ENCODE measurements around the gene TP53RK.

TP53RK gene

GRCh38 chr20:46701057-46701456 is 11.8 kb upstream of the TP53RK start:
- H3K36me3 Mint-ChIP-seq (ENCODE audit: low read depth), result no peaks in the 10 kb centered on the region
- peaks cover 16% of the 10 kb centered on the region for H3K4me1 Mint-ChIP-seq
- H3K27ac Mint-ChIP-seq, result no peak overlapping the region
- TF ChIP-seq, protein P1, sequence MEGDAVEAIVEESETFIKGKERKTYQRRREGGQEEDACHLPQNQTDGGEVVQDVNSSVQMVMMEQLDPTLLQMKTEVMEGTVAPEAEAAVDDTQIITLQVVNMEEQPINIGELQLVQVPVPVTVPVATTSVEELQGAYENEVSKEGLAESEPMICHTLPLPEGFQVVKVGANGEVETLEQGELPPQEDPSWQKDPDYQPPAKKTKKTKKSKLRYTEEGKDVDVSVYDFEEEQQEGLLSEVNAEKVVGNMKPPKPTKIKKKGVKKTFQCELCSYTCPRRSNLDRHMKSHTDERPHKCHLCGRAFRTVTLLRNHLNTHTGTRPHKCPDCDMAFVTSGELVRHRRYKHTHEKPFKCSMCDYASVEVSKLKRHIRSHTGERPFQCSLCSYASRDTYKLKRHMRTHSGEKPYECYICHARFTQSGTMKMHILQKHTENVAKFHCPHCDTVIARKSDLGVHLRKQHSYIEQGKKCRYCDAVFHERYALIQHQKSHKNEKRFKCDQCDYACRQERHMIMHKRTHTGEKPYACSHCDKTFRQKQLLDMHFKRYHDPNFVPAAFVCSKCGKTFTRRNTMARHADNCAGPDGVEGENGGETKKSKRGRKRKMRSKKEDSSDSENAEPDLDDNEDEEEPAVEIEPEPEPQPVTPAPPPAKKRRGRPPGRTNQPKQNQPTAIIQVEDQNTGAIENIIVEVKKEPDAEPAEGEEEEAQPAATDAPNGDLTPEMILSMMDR (IDR thresholded peaks at IDR 0.05), result no peak
- no peak for DNase-seq
- H3K4me3 Mint-ChIP-seq, result no peak overlapping the region
- H3K27me3 Mint-ChIP-seq (ENCODE audit: low read depth, poor library complexity), result peaks cover 23% of the 10 kb centered on the region
- H3K9me3 Mint-ChIP-seq, result peaks cover 20% of the 10 kb centered on the region

DNA sequence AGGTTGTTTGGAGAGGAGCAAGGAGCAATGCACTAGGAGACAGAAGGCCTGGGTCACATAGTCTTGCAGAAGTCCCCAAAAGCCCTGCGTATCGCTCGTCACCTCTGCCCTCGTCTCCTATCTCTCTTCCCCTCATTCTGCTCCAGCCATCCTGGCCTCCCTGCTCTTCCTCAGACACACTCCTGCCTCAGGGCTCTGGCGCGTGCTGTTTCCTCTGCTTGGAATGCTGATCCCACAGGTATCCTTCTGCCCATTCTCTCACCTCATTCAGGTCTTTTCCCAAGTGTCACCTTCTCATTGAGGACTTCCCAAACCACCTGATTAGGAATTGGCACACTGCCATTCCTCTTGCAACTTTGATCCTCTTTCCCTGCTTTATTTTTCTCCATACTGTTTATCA is 11.2 kb upstream of the TP53RK start:
- Mint-ChIP-seq H3K4me3 (no peak overlapping the region), H3K4me1 (peaks cover 21% of the 10 kb centered on the region), H3K9me3 (peaks cover 17% of the 10 kb centered on the region), H3K27ac (no peak overlapping the region), H3K36me3 (ENCODE audit: low read depth) (no peaks in the 10 kb centered on the region), H3K27me3 (ENCODE audit: low read depth, poor library complexity) (peaks cover 23% of the 10 kb centered on the region)
- TF ChIP-seq, protein P1 (IDR thresholded peaks at IDR 0.05), result no peak
- DNase-seq, result no peak

GRCh38 chr20:46699651-46700359 is 10.6 kb upstream of the TP53RK start:
- Mint-ChIP-seq H3K4me3 (no peak overlapping the region), H3K27me3 (ENCODE audit: low read depth, poor library complexity) (peaks cover 18% of the 10 kb centered on the region), H3K27ac (no peak overlapping the region)

DNA sequence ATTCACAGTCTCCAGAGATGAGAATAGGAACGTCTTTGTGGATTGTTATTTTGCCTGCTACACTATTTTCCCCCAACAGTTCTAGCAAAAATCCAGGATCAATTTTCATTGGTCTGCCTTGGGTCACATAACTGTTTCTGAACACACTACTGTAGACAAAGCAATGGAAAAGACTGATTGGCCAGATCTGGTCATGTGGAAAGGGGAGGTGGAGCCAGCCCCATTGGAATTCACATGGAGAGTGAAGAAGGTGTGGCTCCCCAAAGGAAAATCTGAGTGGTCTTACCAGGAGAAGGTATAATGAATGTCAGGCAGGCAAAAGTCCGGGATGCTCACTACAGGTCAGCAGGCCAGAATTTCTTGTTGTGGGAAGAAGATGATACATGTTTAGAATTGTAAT is 9.5 kb upstream of the TP53RK start:
- DNase-seq, result no peak
- Mint-ChIP-seq H3K9me3 (peaks cover 12% of the 10 kb centered on the region), H3K36me3 (ENCODE audit: low read depth) (no peaks in the 10 kb centered on the region), H3K4me3 (no peak overlapping the region), H3K27me3 (ENCODE audit: low read depth, poor library complexity) (peaks cover 12% of the 10 kb centered on the region), H3K27ac (no peak overlapping the region), H3K4me1 (peaks cover 22% of the 10 kb centered on the region)
- TF ChIP-seq, protein P1 (IDR thresholded peaks at IDR 0.05), result no peak

More at GRCh38 chr20:46699651-46700359, 10.6 kb upstream of the TP53RK start:
- Mint-ChIP-seq H3K36me3 (ENCODE audit: low read depth) (no peaks in the 10 kb centered on the region), H3K9me3 (peaks cover 15% of the 10 kb centered on the region), H3K4me1 (peaks cover 17% of the 10 kb centered on the region)
- DNase-seq, result no peak
- TF ChIP-seq, protein P1 (IDR thresholded peaks at IDR 0.05), result peak; percentile 41

- H3K36me3 Mint-ChIP-seq (ENCODE audit: low read depth), result no peaks in the 10 kb centered on the region
- H3K4me3 Mint-ChIP-seq, result no peak overlapping the region
- no peak for DNase-seq
- peaks cover 22% of the 10 kb centered on the region for H3K4me1 Mint-ChIP-seq
- no peak overlapping the region for H3K27ac Mint-ChIP-seq
- peaks cover 15% of the 10 kb centered on the region for H3K27me3 Mint-ChIP-seq (ENCODE audit: low read depth, poor library complexity)
- H3K9me3 Mint-ChIP-seq, result peaks cover 18% of the 10 kb centered on the region
- TF ChIP-seq, protein P1 (IDR thresholded peaks at IDR 0.05), result no peak
These were observed 7.6 kb upstream of the TP53RK start for GRCh38 chr20:46696791-46697279.

- TF ChIP-seq, protein P1 (IDR thresholded peaks at IDR 0.05), result no peak
- Mint-ChIP-seq H3K4me1 (peaks cover 23% of the 10 kb centered on the region), H3K9me3 (peaks cover 27% of the 10 kb centered on the region), H3K36me3 (ENCODE audit: low read depth) (no peaks in the 10 kb centered on the region), H3K4me3 (no peak overlapping the region), H3K27me3 (ENCODE audit: low read depth, poor library complexity) (peaks cover 15% of the 10 kb centered on the region), H3K27ac (no peak overlapping the region)
- DNase-seq, result no peak
These were observed 6.6 kb upstream of the TP53RK start for GRCh38 chr20:46695892-46696291.
